ENCODE measurements around the gene CRHBP.

Gene CRHBP

GRCh38 chr5:77015938-77016569 is 63.2 kb downstream of the CRHBP start:
- DNase-seq (ENCODE audit: low read depth) = peak; percentile 53

GRCh38 chr5:77016962-77017361 is 64.1 kb downstream of the CRHBP start:
- no peak for DNase-seq (ENCODE audit: low read depth)

DNA sequence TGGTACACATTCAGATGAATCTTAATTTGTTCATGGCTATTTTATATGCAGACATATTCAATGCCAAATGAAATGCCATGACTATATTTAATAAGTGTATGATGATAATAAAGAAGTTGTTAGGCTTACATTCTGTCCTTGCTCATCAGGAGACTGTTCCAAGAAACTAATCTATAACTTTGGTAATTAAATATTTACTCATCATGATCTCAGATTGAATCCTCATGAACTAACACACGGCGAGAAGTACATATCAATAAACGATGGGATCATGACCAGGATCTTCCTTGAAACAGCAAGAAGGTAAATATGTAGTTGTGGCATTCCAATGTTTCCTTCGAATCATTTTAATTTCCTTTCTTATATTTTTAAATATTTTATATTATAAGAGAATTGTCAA is 64.8 kb downstream of the CRHBP start:
- no peak for DNase-seq (ENCODE audit: low read depth)
